ENCODE measurements around the gene MYH8.

DNA sequence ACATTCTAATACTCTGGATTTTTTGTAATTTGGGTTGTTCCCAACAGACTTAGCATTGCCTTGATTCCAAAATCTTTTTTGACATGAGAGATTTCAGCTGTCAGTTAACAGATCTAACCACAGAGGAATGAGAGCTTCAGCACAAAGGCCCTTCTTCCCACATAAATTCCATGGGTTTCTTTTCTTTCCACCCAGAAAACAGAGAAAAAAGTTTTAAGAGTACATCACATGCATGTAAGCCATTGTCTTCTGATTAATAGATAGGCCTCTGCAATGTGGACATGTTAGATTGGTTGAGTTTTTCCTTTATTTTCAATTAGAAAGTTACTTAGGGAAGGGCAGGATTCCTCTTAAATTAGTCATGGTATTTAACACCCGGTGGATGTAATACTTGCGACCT, 939 bp downstream of the MYH8 start:
- TF ChIP-seq, protein P1, sequence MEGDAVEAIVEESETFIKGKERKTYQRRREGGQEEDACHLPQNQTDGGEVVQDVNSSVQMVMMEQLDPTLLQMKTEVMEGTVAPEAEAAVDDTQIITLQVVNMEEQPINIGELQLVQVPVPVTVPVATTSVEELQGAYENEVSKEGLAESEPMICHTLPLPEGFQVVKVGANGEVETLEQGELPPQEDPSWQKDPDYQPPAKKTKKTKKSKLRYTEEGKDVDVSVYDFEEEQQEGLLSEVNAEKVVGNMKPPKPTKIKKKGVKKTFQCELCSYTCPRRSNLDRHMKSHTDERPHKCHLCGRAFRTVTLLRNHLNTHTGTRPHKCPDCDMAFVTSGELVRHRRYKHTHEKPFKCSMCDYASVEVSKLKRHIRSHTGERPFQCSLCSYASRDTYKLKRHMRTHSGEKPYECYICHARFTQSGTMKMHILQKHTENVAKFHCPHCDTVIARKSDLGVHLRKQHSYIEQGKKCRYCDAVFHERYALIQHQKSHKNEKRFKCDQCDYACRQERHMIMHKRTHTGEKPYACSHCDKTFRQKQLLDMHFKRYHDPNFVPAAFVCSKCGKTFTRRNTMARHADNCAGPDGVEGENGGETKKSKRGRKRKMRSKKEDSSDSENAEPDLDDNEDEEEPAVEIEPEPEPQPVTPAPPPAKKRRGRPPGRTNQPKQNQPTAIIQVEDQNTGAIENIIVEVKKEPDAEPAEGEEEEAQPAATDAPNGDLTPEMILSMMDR (IDR thresholded peaks at IDR 0.05 in 2 of 3, conservative IDR thresholded peaks at IDR 0.05 in 1 of 3; ENCODE audit: control insufficient read depth in 2 of 3, extremely low read depth in 1 of 3, insufficient read depth in 1 of 3, low read depth in 3 of 3, low read length in 3 of 3): no peak
- TF ChIP-seq PAX5 (IDR thresholded peaks at IDR 0.05; ENCODE audit: borderline replicate concordance, low read depth, low read length) (no peak), IKZF2 (IDR thresholded peaks at IDR 0.05) (no peak), KDM1A (IDR thresholded peaks at IDR 0.05; ENCODE audit: borderline replicate concordance) (no peak), POLR2A (IDR thresholded peaks at IDR 0.05; ENCODE audit: low read depth, low read length) (no peak), BCL11A (IDR thresholded peaks at IDR 0.05; ENCODE audit: low read depth, low read length) (no peak), CEBPB (IDR thresholded peaks at IDR 0.05; ENCODE audit: borderline replicate concordance in 1 of 2, low read depth in 2 of 2, low read length in 2 of 2) (no peak), RAD51 (IDR thresholded peaks at IDR 0.05) (no peak), TAF1 (IDR thresholded peaks at IDR 0.05; ENCODE audit: borderline replicate concordance, low read depth, low read length) (no peak)
- TF ChIP-seq, protein P2, sequence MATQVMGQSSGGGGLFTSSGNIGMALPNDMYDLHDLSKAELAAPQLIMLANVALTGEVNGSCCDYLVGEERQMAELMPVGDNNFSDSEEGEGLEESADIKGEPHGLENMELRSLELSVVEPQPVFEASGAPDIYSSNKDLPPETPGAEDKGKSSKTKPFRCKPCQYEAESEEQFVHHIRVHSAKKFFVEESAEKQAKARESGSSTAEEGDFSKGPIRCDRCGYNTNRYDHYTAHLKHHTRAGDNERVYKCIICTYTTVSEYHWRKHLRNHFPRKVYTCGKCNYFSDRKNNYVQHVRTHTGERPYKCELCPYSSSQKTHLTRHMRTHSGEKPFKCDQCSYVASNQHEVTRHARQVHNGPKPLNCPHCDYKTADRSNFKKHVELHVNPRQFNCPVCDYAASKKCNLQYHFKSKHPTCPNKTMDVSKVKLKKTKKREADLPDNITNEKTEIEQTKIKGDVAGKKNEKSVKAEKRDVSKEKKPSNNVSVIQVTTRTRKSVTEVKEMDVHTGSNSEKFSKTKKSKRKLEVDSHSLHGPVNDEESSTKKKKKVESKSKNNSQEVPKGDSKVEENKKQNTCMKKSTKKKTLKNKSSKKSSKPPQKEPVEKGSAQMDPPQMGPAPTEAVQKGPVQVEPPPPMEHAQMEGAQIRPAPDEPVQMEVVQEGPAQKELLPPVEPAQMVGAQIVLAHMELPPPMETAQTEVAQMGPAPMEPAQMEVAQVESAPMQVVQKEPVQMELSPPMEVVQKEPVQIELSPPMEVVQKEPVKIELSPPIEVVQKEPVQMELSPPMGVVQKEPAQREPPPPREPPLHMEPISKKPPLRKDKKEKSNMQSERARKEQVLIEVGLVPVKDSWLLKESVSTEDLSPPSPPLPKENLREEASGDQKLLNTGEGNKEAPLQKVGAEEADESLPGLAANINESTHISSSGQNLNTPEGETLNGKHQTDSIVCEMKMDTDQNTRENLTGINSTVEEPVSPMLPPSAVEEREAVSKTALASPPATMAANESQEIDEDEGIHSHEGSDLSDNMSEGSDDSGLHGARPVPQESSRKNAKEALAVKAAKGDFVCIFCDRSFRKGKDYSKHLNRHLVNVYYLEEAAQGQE (IDR thresholded peaks at IDR 0.05; ENCODE audit: low read depth, low read length): no peak
